Liver (tissue), 9 donors: Measurements from ENCODE around the gene RELN. TPM values are rescaled to one million over a fixed set of nuclear protein-coding genes. Genes with fewer than 3 reads are reported as not detected.

Experiments
- DNase-seq: peaks from one replicate; pipeline ENCODE4 v3.0.0-alpha.2; 2017; ENCODE audit warnings: low spot score
- H3K27ac ChIP-seq, 2 donors: one replicate each; pipeline ENCODE4 v1.7.0; 2013; ENCODE audit warnings: inconsistent platforms in 2 of 2, low read length in 2 of 2, control low read depth in 1 of 2, low read depth in 1 of 2, mild to moderate bottlenecking in 1 of 2
- H3K27me3 ChIP-seq, 4 donors: one replicate each; pipeline versions ENCODE4 v1.6.1 to v1.7.0; 2013; ENCODE audit warnings: low read length in 3 of 4, inconsistent platforms in 1 of 4, mild to moderate bottlenecking in 1 of 4, moderate library complexity in 1 of 4; ENCODE audit not compliant: control insufficient read depth in 4 of 4, insufficient read depth in 4 of 4
- H3K36me3 ChIP-seq, 4 donors: one replicate each; pipeline versions ENCODE4 v1.6.1 to v1.7.0; 2013; ENCODE audit warnings: low read length in 3 of 4, mild to moderate bottlenecking in 3 of 4, low read depth in 1 of 4, moderate library complexity in 1 of 4; ENCODE audit not compliant: control insufficient read depth in 4 of 4, insufficient read depth in 3 of 4
- H3K4me1 ChIP-seq, 4 donors: one replicate each; pipeline versions ENCODE4 v1.6.1 to v1.7.0; 2013; ENCODE audit warnings: low read length in 3 of 4, mild to moderate bottlenecking in 3 of 4, moderate library complexity in 1 of 4; ENCODE audit not compliant: control insufficient read depth in 4 of 4, insufficient read depth in 4 of 4
- H3K4me3 ChIP-seq, 3 donors: one replicate each; pipeline versions ENCODE4 v1.6.1 to v1.7.0; 2013; ENCODE audit warnings: low read length in 3 of 3, control low read depth in 1 of 3, low read depth in 1 of 3, mild to moderate bottlenecking in 1 of 3
- H3K9ac ChIP-seq, 2 donors: one replicate each; pipeline ENCODE4 v1.7.0; 2013; ENCODE audit warnings: low read length in 2 of 2, mild to moderate bottlenecking in 2 of 2, moderate library complexity in 2 of 2, control low read depth in 1 of 2, low read depth in 1 of 2
- H3K9me3 ChIP-seq, 4 donors: one replicate each; pipeline versions ENCODE4 v1.6.1 to v1.7.0; 2013; ENCODE audit warnings: low read length in 3 of 4; ENCODE audit not compliant: control insufficient read depth in 4 of 4
- EGR1 ChIP-seq, 2 donors: IDR thresholded peaks; 2 replicates each; pipeline ENCODE4 v1.6.1; 2016 to 2018; ENCODE audit warnings: antibody characterized with exemption in 2 of 2, low read depth in 2 of 2
- FOXA1 ChIP-seq: IDR thresholded peaks from 2 replicates; pipeline ENCODE4 v1.6.1; 2016; ENCODE audit warnings: antibody characterized with exemption
- FOXA2 ChIP-seq: IDR thresholded peaks from 2 replicates; pipeline ENCODE4 v1.6.1; 2016; ENCODE audit warnings: antibody characterized with exemption
- GABPA ChIP-seq, 2 donors: IDR thresholded peaks in 1 of 2; conservative IDR thresholded peaks in 1 of 2; 2 replicates each; pipeline ENCODE4 v1.6.1; 2016; ENCODE audit warnings: antibody characterized with exemption in 2 of 2, mild to moderate bottlenecking in 1 of 2, moderate library complexity in 1 of 2
- HNF4A ChIP-seq, 2 donors: conservative IDR thresholded peaks; 2 replicates each; pipeline ENCODE4 v1.6.1; 2016; ENCODE audit warnings: antibody characterized with exemption in 2 of 2, mild to moderate bottlenecking in 2 of 2
- HNF4G ChIP-seq: IDR thresholded peaks from 2 replicates; pipeline ENCODE4 v1.6.1; 2016; ENCODE audit warnings: antibody characterized with exemption
- JUND ChIP-seq, 2 donors: IDR thresholded peaks; 2 replicates each; pipeline ENCODE4 v1.6.1; 2016; ENCODE audit warnings: antibody characterized with exemption in 2 of 2
- NR2F2 ChIP-seq: IDR thresholded peaks from 2 replicates; pipeline ENCODE4 v1.6.1; 2016; ENCODE audit warnings: antibody characterized with exemption
- RAD21 ChIP-seq, 2 donors: IDR thresholded peaks; 2 replicates each; pipeline ENCODE4 v1.6.1; 2016; ENCODE audit warnings: antibody characterized with exemption in 2 of 2, mild to moderate bottlenecking in 2 of 2
- REST ChIP-seq: IDR thresholded peaks from 2 replicates; pipeline ENCODE4 v1.6.1; 2016; ENCODE audit warnings: antibody characterized with exemption, mild to moderate bottlenecking
- RXRA ChIP-seq, 2 donors: IDR thresholded peaks; 2 replicates each; pipeline ENCODE4 v1.6.1; 2017 to 2018; ENCODE audit warnings: antibody characterized with exemption in 2 of 2, mild to moderate bottlenecking in 1 of 2
- SP1 ChIP-seq: IDR thresholded peaks from 2 replicates; pipeline ENCODE4 v1.6.1; 2018; ENCODE audit warnings: antibody characterized with exemption, mild to moderate bottlenecking
- TAF1 ChIP-seq: conservative IDR thresholded peaks from 2 replicates; pipeline ENCODE4 v1.6.1; 2016; ENCODE audit warnings: antibody characterized with exemption, mild to moderate bottlenecking
- YY1 ChIP-seq: IDR thresholded peaks from 2 replicates; pipeline ENCODE4 v1.6.1; 2016; ENCODE audit warnings: antibody characterized with exemption, mild to moderate bottlenecking
- WGBS: extraction: QIAGEN DNeasy Blood & Tissue Kit; methylation state at CpG from one replicate; pipeline ENCODE4 v1.1.7; 2013; 5-methylcytosine and 5-hydroxymethylcytosine counted together
- polyA plus RNA-seq, 2 donors: library from polyadenylated mRNA; stranded (reverse) in 1 of 2; unstranded in 1 of 2; fragments of 200-250 nt in 1 of 2; fragments of >200 nt in 1 of 2; fragmentation: Nextera tagmentation in 1 of 2; extraction: Ambion mirVana in 1 of 2; gene quantifications; one replicate each; pipeline versions ENCODE4 v1.2.1 to v1.2.3, GENCODE V29; 2013 to 2015
- total RNA-seq, 2 donors: library from RNA; depleted of rRNA; stranded (reverse); fragments of >200 nt; gene quantifications; one replicate each; pipeline ENCODE4 v1.2.3, GENCODE V29; 2014
- TF ChIP-seq, protein P1 (sequence below): fragments of 150-350 bp; IDR thresholded peaks from 2 replicates; pipeline ENCODE4 v1.5.1; 2017; ENCODE audit warnings: improper control_type of control experiment, low read depth, low read length; ENCODE audit not compliant: missing input control
- TF ChIP-seq, protein P2 (sequence below): IDR thresholded peaks from 2 replicates; pipeline ENCODE4 v1.6.1; 2016; ENCODE audit warnings: antibody characterized with exemption
- TF ChIP-seq, protein P3 (sequence below): IDR thresholded peaks from 2 replicates; pipeline ENCODE4 v1.6.1; 2016; ENCODE audit warnings: antibody characterized with exemption
- TF ChIP-seq, protein P4 (sequence below): IDR thresholded peaks from 2 replicates; pipeline ENCODE4 v1.6.1; 2016; ENCODE audit warnings: antibody characterized with exemption
- donor health status: healthy.
- donor health status: healthy.
- donor health status: healthy.
- donor health status: healthy.
- donor health status: healthy.

RELN gene
- total and polyA plus RNA-seq, 4 donors, result 10.0 to 69.8 (median 28.4) TPM

DNA sequence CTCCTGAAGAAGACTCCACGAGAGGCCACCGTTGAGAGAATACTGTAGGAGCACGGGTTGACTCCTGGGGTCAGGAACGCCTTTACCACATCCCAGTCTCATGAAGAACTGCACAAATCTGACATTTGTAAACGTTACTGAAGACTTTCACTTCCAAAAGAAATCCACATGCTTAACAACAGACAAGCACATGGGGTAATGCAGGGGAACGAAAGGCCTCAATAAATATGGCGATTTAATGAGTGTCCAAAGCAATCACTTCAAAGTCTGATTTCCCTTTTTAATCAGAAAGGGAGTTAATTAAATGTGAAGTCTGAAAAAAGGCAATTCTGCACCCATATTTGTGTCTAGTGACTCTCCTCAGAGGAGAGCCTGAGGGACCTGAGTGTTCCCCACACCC, 449.1 kb downstream of the RELN start:
- TF ChIP-seq, protein P1, sequence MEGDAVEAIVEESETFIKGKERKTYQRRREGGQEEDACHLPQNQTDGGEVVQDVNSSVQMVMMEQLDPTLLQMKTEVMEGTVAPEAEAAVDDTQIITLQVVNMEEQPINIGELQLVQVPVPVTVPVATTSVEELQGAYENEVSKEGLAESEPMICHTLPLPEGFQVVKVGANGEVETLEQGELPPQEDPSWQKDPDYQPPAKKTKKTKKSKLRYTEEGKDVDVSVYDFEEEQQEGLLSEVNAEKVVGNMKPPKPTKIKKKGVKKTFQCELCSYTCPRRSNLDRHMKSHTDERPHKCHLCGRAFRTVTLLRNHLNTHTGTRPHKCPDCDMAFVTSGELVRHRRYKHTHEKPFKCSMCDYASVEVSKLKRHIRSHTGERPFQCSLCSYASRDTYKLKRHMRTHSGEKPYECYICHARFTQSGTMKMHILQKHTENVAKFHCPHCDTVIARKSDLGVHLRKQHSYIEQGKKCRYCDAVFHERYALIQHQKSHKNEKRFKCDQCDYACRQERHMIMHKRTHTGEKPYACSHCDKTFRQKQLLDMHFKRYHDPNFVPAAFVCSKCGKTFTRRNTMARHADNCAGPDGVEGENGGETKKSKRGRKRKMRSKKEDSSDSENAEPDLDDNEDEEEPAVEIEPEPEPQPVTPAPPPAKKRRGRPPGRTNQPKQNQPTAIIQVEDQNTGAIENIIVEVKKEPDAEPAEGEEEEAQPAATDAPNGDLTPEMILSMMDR, result no peak
- no peak for TF ChIP-seq EGR1 (IDR thresholded peaks at IDR 0.05; ENCODE audit: low read depth in 2 of 2)
- TF ChIP-seq, protein P2, sequence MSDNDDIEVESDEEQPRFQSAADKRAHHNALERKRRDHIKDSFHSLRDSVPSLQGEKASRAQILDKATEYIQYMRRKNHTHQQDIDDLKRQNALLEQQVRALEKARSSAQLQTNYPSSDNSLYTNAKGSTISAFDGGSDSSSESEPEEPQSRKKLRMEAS, result no peak
- TF ChIP-seq GABPA (IDR thresholded peaks at IDR 0.05 in 1 of 2, conservative IDR thresholded peaks at IDR 0.05 in 1 of 2), result no peak
- TF ChIP-seq, protein P3, sequence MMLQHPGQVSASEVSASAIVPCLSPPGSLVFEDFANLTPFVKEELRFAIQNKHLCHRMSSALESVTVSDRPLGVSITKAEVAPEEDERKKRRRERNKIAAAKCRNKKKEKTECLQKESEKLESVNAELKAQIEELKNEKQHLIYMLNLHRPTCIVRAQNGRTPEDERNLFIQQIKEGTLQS, result no peak
- no peak for TF ChIP-seq SP1
- no peak for TF ChIP-seq YY1
- TF ChIP-seq NR2F2, result no peak
- no peak for TF ChIP-seq HNF4G
- no peak for TF ChIP-seq REST
- no peak for TF ChIP-seq FOXA2
- TF ChIP-seq FOXA1, result no peak
- TF ChIP-seq HNF4A (conservative IDR thresholded peaks at IDR 0.05), result no peak
- no peaks in the 10 kb centered on the region for H3K9me3 ChIP-seq
- no peaks in the 10 kb centered on the region for H3K4me1 ChIP-seq
- H3K27me3 ChIP-seq, result no peaks in the 10 kb centered on the region
- no peak for DNase-seq
- H3K4me3 ChIP-seq, result no peak overlapping the region
- H3K27ac ChIP-seq, result no peak overlapping the region
- no peaks in the 10 kb centered on the region for H3K36me3 ChIP-seq
- 85% methylated on average over 7 of the region's 7 CpGs for WGBS
- H3K9ac ChIP-seq, result no peak overlapping the region

- H3K36me3 ChIP-seq, result no peaks in the 10 kb centered on the region
- no peak overlapping the region for H3K9ac ChIP-seq
- no peaks in the 10 kb centered on the region for H3K4me1 ChIP-seq
- H3K27me3 ChIP-seq, result no peaks in the 10 kb centered on the region
- no peaks in the 10 kb centered on the region for H3K9me3 ChIP-seq
- H3K4me3 ChIP-seq, result no peak overlapping the region
- H3K27ac ChIP-seq, result no peak overlapping the region
- no peak for DNase-seq
- WGBS, result 91% methylated on average over 8 of the region's 8 CpGs
- no peak for TF ChIP-seq HNF4G
- TF ChIP-seq YY1, result no peak
- TF ChIP-seq TAF1, result no peak
- TF ChIP-seq FOXA2, result no peak
- no peak for TF ChIP-seq SP1
- TF ChIP-seq RAD21 (IDR thresholded peaks at IDR 0.05), result no peak
- TF ChIP-seq, protein P4, sequence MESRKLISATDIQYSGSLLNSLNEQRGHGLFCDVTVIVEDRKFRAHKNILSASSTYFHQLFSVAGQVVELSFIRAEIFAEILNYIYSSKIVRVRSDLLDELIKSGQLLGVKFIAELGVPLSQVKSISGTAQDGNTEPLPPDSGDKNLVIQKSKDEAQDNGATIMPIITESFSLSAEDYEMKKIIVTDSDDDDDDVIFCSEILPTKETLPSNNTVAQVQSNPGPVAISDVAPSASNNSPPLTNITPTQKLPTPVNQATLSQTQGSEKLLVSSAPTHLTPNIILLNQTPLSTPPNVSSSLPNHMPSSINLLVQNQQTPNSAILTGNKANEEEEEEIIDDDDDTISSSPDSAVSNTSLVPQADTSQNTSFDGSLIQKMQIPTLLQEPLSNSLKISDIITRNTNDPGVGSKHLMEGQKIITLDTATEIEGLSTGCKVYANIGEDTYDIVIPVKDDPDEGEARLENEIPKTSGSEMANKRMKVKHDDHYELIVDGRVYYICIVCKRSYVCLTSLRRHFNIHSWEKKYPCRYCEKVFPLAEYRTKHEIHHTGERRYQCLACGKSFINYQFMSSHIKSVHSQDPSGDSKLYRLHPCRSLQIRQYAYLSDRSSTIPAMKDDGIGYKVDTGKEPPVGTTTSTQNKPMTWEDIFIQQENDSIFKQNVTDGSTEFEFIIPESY, result no peak
- TF ChIP-seq, protein P1, result no peak
- TF ChIP-seq FOXA1, result no peak
- TF ChIP-seq GABPA (IDR thresholded peaks at IDR 0.05 in 1 of 2, conservative IDR thresholded peaks at IDR 0.05 in 1 of 2), result no peak
- TF ChIP-seq, protein P2, result no peak
- no peak for TF ChIP-seq HNF4A (conservative IDR thresholded peaks at IDR 0.05)
- TF ChIP-seq RXRA (IDR thresholded peaks at IDR 0.05), result no peak
- TF ChIP-seq JUND (IDR thresholded peaks at IDR 0.05), result no peak
- no peak for TF ChIP-seq EGR1 (IDR thresholded peaks at IDR 0.05; ENCODE audit: low read depth in 2 of 2)
These were observed 449.6 kb downstream of the RELN start for GRCh38 chr7:103539875-103540274.
